ENCODE data around the gene SPOCK1. TPM values are rescaled to one million over a fixed set of nuclear protein-coding genes. Genes with fewer than 3 reads are reported as not detected.

SPOCK1 gene
- total RNA-seq, 1 experiment from 2014 or later = 10.9 TPM

DNA sequence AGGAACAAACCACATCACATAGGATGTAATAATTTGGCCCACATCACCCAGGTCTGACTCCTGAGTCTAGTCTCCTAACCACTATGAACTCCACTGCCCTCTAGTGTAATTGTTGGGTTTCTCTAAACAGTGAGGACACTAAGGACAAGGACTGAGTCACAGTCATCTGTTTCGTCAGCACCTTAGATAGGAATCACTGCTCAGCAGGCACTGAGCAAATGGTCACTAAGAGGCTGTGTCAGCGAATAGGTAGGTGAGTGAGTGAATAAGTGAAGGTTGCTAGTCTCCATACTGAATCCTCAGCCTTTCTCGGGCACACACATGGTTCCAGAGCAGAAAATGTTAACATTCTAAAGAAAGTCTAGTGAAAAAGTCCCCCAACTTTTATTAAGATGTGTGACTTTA lies 278.6 kb downstream of the SPOCK1 start:
- H3K79me2 ChIP-seq (ENCODE audit: insufficient read depth, low read length) = no peaks in the 10 kb centered on the region
- no CpG with 5 or more reads among the region's 3 CpGs for WGBS (ENCODE audit: extremely low coverage, insufficient read length, low lambda C conversion rate)
- H2BK120ac ChIP-seq (ENCODE audit: low read depth, low read length, poor library complexity, severe bottlenecking) = no peak overlapping the region
- H4K91ac ChIP-seq (ENCODE audit: insufficient read length, low read depth, low read length) = no peak overlapping the region
- H4K5ac ChIP-seq (ENCODE audit: insufficient read length, low read depth, low read length) = no peak overlapping the region
- no peaks in the 10 kb centered on the region for H3K23me2 ChIP-seq (ENCODE audit: insufficient read length, low read depth, low read length, poor library complexity, severe bottlenecking)
- no peaks in the 10 kb centered on the region for H3K9me3 ChIP-seq (ENCODE audit: control insufficient read depth, low read depth, low read length)
- H2AK5ac ChIP-seq (ENCODE audit: insufficient read length, low read length) = no peak overlapping the region
- H3K27me3 Mint-ChIP-seq (ENCODE audit: low read depth) = no peaks in the 10 kb centered on the region
- no peak overlapping the region for H2BK20ac ChIP-seq (ENCODE audit: low read depth, low read length, poor library complexity, severe bottlenecking)
- H3K56ac ChIP-seq (ENCODE audit: insufficient read length, low read depth, low read length) = no peak overlapping the region
- H3K23ac ChIP-seq (ENCODE audit: insufficient read length, low read depth, low read length) = no peak overlapping the region
- no peak overlapping the region for H3K18ac ChIP-seq (ENCODE audit: insufficient read length, low read depth, low read length)
- H2AFZ ChIP-seq (ENCODE audit: low read length) = no peak overlapping the region
- no peak overlapping the region for H4K8ac ChIP-seq (replicated peaks; ENCODE audit: insufficient read length, low read depth, low read length)
- H3K79me1 ChIP-seq (ENCODE audit: insufficient read depth, low read depth, low read length, poor library complexity, severe bottlenecking) = no peaks in the 10 kb centered on the region
- no peaks in the 10 kb centered on the region for H3K4me1 ChIP-seq (ENCODE audit: insufficient read depth, low read length)
- no peaks in the 10 kb centered on the region for H4K20me1 ChIP-seq (ENCODE audit: control insufficient read depth, insufficient read depth, insufficient read length)
- peak; percentile 43 for DNase-seq
- no peak overlapping the region for H2BK5ac ChIP-seq (ENCODE audit: insufficient read length, low read length)
- H3T11ph ChIP-seq (ENCODE audit: low read length) = no peak overlapping the region
- H3K14ac ChIP-seq (ENCODE audit: insufficient read depth, low read length) = no peak overlapping the region
- no peak overlapping the region for H3K4me2 ChIP-seq (ENCODE audit: insufficient read depth, insufficient read length, low read length)
- no peak overlapping the region for H3K27ac Mint-ChIP-seq
- no peaks in the 10 kb centered on the region for H3K9me3 Mint-ChIP-seq
- no peaks in the 10 kb centered on the region for H3K27me3 ChIP-seq (ENCODE audit: insufficient read depth, low read length)
- H3K4ac ChIP-seq (ENCODE audit: low read depth, low read length) = no peak overlapping the region
- TF ChIP-seq, protein P1, sequence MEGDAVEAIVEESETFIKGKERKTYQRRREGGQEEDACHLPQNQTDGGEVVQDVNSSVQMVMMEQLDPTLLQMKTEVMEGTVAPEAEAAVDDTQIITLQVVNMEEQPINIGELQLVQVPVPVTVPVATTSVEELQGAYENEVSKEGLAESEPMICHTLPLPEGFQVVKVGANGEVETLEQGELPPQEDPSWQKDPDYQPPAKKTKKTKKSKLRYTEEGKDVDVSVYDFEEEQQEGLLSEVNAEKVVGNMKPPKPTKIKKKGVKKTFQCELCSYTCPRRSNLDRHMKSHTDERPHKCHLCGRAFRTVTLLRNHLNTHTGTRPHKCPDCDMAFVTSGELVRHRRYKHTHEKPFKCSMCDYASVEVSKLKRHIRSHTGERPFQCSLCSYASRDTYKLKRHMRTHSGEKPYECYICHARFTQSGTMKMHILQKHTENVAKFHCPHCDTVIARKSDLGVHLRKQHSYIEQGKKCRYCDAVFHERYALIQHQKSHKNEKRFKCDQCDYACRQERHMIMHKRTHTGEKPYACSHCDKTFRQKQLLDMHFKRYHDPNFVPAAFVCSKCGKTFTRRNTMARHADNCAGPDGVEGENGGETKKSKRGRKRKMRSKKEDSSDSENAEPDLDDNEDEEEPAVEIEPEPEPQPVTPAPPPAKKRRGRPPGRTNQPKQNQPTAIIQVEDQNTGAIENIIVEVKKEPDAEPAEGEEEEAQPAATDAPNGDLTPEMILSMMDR (conservative IDR thresholded peaks at IDR 0.05) = peak; percentile 72
- H2BK12ac ChIP-seq (ENCODE audit: insufficient read length, low read depth, low read length) = no peak overlapping the region
- H3K9ac ChIP-seq (ENCODE audit: extremely low read depth, insufficient read length, low read length) = no peak overlapping the region
- H3K4me1 Mint-ChIP-seq = peaks cover 2 to 5% of the 10 kb centered on the region in 2 experiments; a peak in 2 of 4 replicates
- H3K27ac ChIP-seq (ENCODE audit: insufficient read length, low read depth, low read length) = no peak overlapping the region
- H3K36me3 Mint-ChIP-seq (ENCODE audit: insufficient read depth in 1 of 3, low read depth in 3 of 3) = no peaks in the 10 kb centered on the region
- no peak overlapping the region for H2BK15ac ChIP-seq (ENCODE audit: low read depth, low read length)
- H3K4me3 Mint-ChIP-seq = no peak overlapping the region

Measured in H9 (cell line).